ENCODE results near the gene KRTAP10-2. TPM values are rescaled to one million over a fixed set of nuclear protein-coding genes. Genes with fewer than 3 reads are reported as not detected.

The KRTAP10-2 gene
- total RNA-seq, 1 donor from 2014 or later: not detected

GRCh38 chr21:44521301-44521927, 29.9 kb downstream of the KRTAP10-2 start:
- no peak overlapping the region for H3K27ac Mint-ChIP-seq
- H3K27me3 Mint-ChIP-seq: no peaks in the 10 kb centered on the region
- no peak overlapping the region for H3K4me3 Mint-ChIP-seq
- H3K9me3 Mint-ChIP-seq: no peaks in the 10 kb centered on the region
- ATAC-seq (ENCODE audit: low read depth) (no peak), DNase-seq (no peak)
- no peaks in the 10 kb centered on the region for H3K4me1 Mint-ChIP-seq
- H3K36me3 Mint-ChIP-seq (ENCODE audit: low read depth): no peaks in the 10 kb centered on the region
- intact Hi-C loops (cut with micrococcal nuclease): no loop called here
- ChIA-PET POLR2A (no interaction called here), CTCF (no interaction called here)
- no peak for TF ChIP-seq CTCF (IDR thresholded peaks at IDR 0.05)

GRCh38 chr21:44520326-44521300, 30.7 kb downstream of the KRTAP10-2 start:
- ATAC-seq (ENCODE audit: low read depth) (no peak), DNase-seq (no peak)
- intact Hi-C loops (cut with micrococcal nuclease): no loop called here
- H3K27ac Mint-ChIP-seq: no peak overlapping the region
- ChIA-PET CTCF (no interaction called here), POLR2A (no interaction called here)
- H3K4me1 Mint-ChIP-seq: no peaks in the 10 kb centered on the region
- no peaks in the 10 kb centered on the region for H3K27me3 Mint-ChIP-seq
- no peak overlapping the region for H3K4me3 Mint-ChIP-seq
- TF ChIP-seq CTCF (IDR thresholded peaks at IDR 0.05): no peak
- H3K36me3 Mint-ChIP-seq (ENCODE audit: low read depth): no peaks in the 10 kb centered on the region
- H3K9me3 Mint-ChIP-seq: no peaks in the 10 kb centered on the region

- Mint-ChIP-seq H3K27ac (no peak overlapping the region), H3K9me3 (no peaks in the 10 kb centered on the region), H3K4me3 (no peak overlapping the region), H3K27me3 (no peaks in the 10 kb centered on the region), H3K4me1 (no peaks in the 10 kb centered on the region), H3K36me3 (ENCODE audit: low read depth) (no peaks in the 10 kb centered on the region)
- TF ChIP-seq CTCF (IDR thresholded peaks at IDR 0.05): no peak
- ChIA-PET CTCF (no interaction called here), POLR2A (no interaction called here)
- ATAC-seq (ENCODE audit: low read depth) (no peak), DNase-seq (no peak)
- intact Hi-C loops (cut with micrococcal nuclease): loop anchor here (10.0 kb wide), 1 partner anchor 355 kb away; the partner anchor contains the start of gene PTTG1IP
Observed at GRCh38 chr21:44519346-44520325, 31.7 kb downstream of the KRTAP10-2 start.

GRCh38 chr21:44518686-44519085, 32.6 kb downstream of the KRTAP10-2 start:
- Mint-ChIP-seq H3K36me3 (ENCODE audit: low read depth) (no peaks in the 10 kb centered on the region), H3K9me3 (no peaks in the 10 kb centered on the region), H3K4me3 (no peak overlapping the region), H3K27me3 (no peaks in the 10 kb centered on the region), H3K4me1 (no peaks in the 10 kb centered on the region), H3K27ac (no peak overlapping the region)
- ChIA-PET CTCF (no interaction called here), POLR2A (no interaction called here)
- TF ChIP-seq CTCF (IDR thresholded peaks at IDR 0.05): no peak
- no peak for DNase-seq
- no peak for ATAC-seq (ENCODE audit: low read depth)
- intact Hi-C loops (cut with micrococcal nuclease): loop anchor here (10.0 kb wide), 1 partner anchor 356 kb away; the partner anchor contains the start of gene PTTG1IP
